HFF-Myc (cell line): ENCODE measurements around the gene CFAP206.

Source experiments
- DNase-seq: peaks from one replicate; pipeline ENCODE4 v3.0.0-alpha.2; 2011; ENCODE audit warnings: low read depth; ENCODE audit errors: extremely low read depth
- H3K4me3 ChIP-seq: replicated peaks from 2 replicates; pipeline ENCODE4 v1.5.1; 2011; ENCODE audit warnings: low read depth, mild to moderate bottlenecking, control low read depth, low read length
- TF ChIP-seq, protein P1 (sequence below): IDR thresholded peaks from 2 replicates; pipeline ENCODE4 v1.5.1; 2012; ENCODE audit warnings: mild to moderate bottlenecking, low read depth, low read length, control low read depth; ENCODE audit errors: missing control alignments

CFAP206 gene

DNA sequence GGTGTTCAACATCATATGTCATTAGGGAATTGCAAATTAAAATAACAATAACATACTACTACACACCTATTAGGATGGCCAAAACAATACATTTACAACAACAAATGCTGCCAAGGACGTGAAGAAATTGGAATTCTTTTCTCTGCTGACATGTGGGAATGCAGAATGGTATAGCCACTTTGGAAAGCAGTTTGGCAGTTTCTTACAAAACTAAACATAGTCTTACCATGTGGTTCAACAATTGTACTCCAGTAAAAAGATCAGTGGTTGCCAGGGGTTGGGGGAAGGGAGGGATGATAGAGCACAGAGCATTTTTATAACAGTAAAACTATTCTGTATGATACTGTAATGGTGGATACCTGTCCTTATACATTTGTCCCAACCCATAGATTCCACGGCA is 12.3 kb upstream of the CFAP206 start:
- no peak for DNase-seq
- TF ChIP-seq, protein P1, sequence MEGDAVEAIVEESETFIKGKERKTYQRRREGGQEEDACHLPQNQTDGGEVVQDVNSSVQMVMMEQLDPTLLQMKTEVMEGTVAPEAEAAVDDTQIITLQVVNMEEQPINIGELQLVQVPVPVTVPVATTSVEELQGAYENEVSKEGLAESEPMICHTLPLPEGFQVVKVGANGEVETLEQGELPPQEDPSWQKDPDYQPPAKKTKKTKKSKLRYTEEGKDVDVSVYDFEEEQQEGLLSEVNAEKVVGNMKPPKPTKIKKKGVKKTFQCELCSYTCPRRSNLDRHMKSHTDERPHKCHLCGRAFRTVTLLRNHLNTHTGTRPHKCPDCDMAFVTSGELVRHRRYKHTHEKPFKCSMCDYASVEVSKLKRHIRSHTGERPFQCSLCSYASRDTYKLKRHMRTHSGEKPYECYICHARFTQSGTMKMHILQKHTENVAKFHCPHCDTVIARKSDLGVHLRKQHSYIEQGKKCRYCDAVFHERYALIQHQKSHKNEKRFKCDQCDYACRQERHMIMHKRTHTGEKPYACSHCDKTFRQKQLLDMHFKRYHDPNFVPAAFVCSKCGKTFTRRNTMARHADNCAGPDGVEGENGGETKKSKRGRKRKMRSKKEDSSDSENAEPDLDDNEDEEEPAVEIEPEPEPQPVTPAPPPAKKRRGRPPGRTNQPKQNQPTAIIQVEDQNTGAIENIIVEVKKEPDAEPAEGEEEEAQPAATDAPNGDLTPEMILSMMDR: no peak
- H3K4me3 ChIP-seq: no peak overlapping the region

DNA sequence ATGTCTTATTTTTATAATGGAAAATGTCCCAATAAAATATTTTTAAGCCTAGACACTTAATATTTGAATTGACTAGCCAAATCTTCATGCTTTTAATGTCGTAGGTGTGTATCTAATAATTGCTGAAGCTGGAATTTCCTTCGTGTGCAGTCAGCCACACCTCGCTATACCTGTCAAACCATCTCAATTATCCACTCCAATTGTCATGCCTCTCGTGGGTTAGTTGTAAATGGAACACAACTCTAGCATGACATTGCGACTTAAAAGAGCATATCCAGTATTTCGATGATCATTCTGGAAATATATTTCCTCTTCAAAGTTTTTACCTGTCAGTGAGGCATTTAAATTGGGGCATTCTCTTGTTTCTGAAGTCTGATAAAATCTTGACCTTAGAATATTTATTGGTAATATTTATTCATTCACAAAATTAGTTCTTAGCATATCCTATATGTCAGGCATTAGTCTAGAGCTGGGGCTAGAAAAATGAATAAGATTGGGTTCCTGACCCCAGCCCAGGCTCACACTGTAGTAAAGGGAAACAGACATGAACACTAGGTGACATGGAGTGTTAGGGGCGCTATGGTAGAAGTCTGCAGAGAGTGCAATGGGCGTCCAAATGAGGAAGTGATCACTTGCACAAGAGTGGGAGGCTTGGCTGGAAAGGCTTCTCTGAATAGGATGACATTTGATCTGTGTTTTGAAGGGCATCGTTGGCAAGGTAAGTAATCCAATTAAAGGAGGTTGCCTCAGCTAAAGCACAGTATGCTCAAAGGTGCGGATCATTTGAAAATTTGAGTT is 11.0 kb upstream of the CFAP206 start:
- DNase-seq: no peak
- TF ChIP-seq, protein P1: no peak

DNA sequence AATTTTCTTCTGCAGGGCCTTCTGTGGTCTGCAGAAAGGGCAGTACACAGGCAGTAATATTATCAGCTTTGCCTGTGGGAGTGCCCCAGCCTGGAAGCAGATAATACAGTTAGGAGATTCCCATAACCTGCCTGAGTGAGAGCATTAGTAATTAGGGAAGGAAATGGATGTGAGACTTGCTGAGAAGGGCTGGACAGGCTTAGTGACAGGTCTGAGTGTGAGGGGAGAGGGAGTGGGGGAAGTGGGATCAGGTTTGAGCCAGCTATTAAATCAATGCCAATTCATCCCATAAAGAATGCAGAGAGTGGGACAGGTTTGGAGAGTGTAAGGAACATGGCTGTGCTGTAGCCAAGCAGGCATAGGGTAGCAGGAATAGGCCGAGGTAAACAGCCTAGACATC is 10.1 kb upstream of the CFAP206 start:
- TF ChIP-seq, protein P1: no peak
- DNase-seq: no peak
- H3K4me3 ChIP-seq: no peak overlapping the region

More for the DNA sequence above, 11.0 kb upstream of the CFAP206 start:
- no peak overlapping the region for H3K4me3 ChIP-seq

- H3K4me3 ChIP-seq: no peak overlapping the region
- TF ChIP-seq, protein P1: no peak
Observed at GRCh38 chr6:87401832-87402231, 5.9 kb upstream of the CFAP206 start.

DNA sequence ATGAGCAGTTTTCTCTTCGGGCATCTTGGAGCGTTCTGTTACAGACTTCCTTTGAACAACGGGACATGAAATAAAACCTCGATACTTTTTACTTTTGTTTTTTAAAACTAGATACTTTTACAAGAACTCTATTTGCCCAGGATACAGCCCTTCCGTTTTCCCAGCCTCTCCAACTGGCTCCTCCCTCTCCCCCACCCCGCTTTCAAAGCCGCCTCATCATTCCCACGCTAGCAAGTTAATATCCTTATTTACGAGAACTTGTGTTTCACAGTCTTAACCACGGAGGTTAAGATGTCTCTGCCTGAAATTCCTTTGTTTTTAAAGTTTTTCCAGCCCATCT is 241 bp upstream of the CFAP206 start:
- no peak for DNase-seq
- TF ChIP-seq, protein P1: no peak
- H3K4me3 ChIP-seq: peak overlapping the region; percentile 60

More at GRCh38 chr6:87401832-87402231, 5.9 kb upstream of the CFAP206 start:
- DNase-seq: no peak

GRCh38 chr6:87408721-87409155 is 966 bp downstream of the CFAP206 start:
- DNase-seq: no peak
- H3K4me3 ChIP-seq: peak overlapping the region; percentile 60
- TF ChIP-seq, protein P1: no peak

DNA sequence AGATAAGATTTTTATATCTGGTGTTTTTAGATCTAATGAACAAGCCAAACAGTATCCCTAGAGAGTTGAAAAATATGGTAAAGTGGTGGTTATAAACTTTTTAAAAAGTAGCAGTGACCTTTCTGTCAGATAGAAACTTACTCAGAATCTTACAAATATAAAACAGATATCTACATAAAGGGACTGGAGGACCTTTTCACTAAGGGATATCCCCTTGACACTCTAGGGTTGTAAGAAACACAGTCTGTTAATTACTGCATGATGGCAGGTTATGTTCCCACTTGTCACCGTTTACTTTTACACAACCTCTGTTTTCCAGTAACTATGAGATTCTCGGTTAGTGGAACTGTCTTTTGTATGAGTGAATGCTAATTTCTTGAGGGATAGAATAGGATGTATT is 11.5 kb downstream of the CFAP206 start:
- TF ChIP-seq, protein P1: no peak
- no peak for DNase-seq
- H3K4me3 ChIP-seq: no peak overlapping the region
